HG02938 (cell line): Measurements from ENCODE around the gene CLCA1.

Experiments used
- ATAC-seq: cut with Tn5 transposase; IDR thresholded peaks from one replicate; pipeline ENCODE4 v1.9.1; 2021; ENCODE audit warnings: mild to moderate bottlenecking, moderate library complexity; ENCODE audit not compliant: unreplicated experiment

CLCA1 gene

DNA sequence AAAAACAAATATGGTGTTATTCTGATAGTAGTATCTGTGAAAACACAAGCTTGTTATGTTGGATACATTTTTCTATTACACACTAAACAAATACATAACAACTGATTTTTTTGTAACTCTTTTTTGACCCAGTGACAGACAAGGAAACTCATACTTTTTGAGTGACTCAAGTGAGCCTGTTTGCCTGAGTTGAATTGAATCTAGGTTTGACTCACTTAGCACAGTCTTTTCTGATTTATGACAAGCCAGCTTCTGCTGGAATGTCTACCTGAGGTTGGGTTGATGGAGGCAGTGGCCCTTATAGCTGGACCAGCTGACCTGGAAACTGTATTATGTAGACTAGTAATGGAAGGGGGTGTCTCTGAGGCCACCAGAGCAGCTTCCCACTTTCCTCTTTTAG, 73.9 kb downstream of the CLCA1 start:
- ATAC-seq, result no peak

DNA sequence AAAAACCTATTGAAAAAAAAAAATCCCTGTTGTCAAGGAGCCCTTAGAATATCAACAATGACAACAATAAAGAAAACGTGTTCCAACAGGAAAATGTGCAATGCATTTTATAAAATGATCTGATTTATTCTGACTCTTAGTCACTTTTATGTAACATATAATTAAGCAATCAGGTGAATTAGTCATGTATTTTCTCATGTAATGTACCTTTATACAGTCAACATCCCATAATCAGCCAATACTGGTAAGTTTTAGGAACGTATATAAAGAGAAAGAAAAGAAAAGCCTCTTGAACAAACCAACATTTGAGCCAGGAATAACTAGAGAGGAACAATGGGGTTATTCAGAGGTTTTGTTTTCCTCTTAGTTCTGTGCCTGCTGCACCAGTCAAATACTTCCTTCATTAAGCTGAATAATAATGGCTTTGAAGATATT, 78.1 kb downstream of the CLCA1 start, which contains the start of gene CLCA4:
TSS of gene CLCA4 (plus strand) at position 292 of the 435 bp plus-strand sequence. CDS start at position 334, 42 bp downstream.
- ATAC-seq, result no peak

DNA sequence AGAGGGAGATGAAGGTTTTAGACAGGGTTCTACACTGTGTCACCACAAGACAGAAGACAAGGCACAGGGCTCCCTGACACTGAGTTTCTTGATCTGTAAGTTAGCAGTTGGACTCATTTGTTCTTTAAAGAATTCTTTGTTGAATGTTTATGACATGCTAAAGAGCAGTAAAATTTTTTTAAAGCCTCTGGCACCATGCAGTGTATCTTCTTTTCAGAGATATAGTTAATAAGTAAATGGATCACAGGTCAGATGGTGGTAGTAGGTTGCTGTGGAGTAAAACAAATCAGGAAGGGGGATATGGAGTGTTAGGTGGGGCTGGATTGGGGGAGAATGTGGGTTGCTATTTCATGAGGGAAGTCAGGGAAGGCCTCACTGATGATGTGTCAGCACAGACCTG, 80.1 kb downstream of the CLCA1 start:
- no peak for ATAC-seq
